ENCODE measurements around the gene SAMD4B. TPM values are rescaled to one million over a fixed set of nuclear protein-coding genes. Genes with fewer than 3 reads are reported as not detected.

Gene SAMD4B
- total and polyA plus RNA-seq, 9 of the 15 experiments (the other 6 are each of a cell fraction or from before 2014, with no cell fraction given): 3.4 to 90.5 (median 38.0) TPM

- TF ChIP-seq SREBF1 (IDR thresholded peaks at IDR 0.05; ENCODE audit: borderline replicate concordance, low read depth, low read length): no peak
- TF ChIP-seq PPARD (CRISPR knock-in tag; IDR thresholded peaks at IDR 0.05): no peak
- TF ChIP-seq KAT7 (CRISPR knock-in tag; IDR thresholded peaks at IDR 0.05; ENCODE audit: borderline replicate concordance): no peak
- TF ChIP-seq ZNF436 (CRISPR knock-in tag; IDR thresholded peaks at IDR 0.05): no peak
- no peak for TF ChIP-seq CGGBP1 (CRISPR knock-in tag; IDR thresholded peaks at IDR 0.05)
- TF ChIP-seq L3MBTL2 (IDR thresholded peaks at IDR 0.05): 0 out of 2 replicates have a peak, but pooled peaks have one; percentile 7
- TF ChIP-seq HMGXB4 (CRISPR knock-in tag; IDR thresholded peaks at IDR 0.05): no peak
- TF ChIP-seq RNF219 (CRISPR knock-in tag; IDR thresholded peaks at IDR 0.05): no peak
- TF ChIP-seq PML (IDR thresholded peaks at IDR 0.05; ENCODE audit: low read length): peak; percentile 80
- TF ChIP-seq XRCC4 (IDR thresholded peaks at IDR 0.05; ENCODE audit: extremely low read depth, insufficient read depth, insufficient read length): no peak
- TF ChIP-seq, protein P1, sequence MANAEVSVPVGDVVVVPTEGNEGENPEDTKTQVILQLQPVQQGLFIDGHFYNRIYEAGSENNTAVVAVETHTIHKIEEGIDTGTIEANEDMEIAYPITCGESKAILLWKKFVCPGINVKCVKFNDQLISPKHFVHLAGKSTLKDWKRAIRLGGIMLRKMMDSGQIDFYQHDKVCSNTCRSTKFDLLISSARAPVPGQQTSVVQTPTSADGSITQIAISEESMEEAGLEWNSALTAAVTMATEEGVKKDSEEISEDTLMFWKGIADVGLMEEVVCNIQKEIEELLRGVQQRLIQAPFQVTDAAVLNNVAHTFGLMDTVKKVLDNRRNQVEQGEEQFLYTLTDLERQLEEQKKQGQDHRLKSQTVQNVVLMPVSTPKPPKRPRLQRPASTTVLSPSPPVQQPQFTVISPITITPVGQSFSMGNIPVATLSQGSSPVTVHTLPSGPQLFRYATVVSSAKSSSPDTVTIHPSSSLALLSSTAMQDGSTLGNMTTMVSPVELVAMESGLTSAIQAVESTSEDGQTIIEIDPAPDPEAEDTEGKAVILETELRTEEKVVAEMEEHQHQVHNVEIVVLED (CRISPR knock-in tag; IDR thresholded peaks at IDR 0.05): no peak
- no peak for TF ChIP-seq TAF9B (IDR thresholded peaks at IDR 0.05; ENCODE audit: partially characterized antibody)
- no peak for TF ChIP-seq SIN3B (IDR thresholded peaks at IDR 0.05; ENCODE audit: low read depth)
- TF ChIP-seq DNMT1 (IDR thresholded peaks at IDR 0.05): no peak
- no peak for TF ChIP-seq POLR3A (IDR thresholded peaks at IDR 0.05; ENCODE audit: borderline replicate concordance, extremely low read depth, insufficient read depth, insufficient read length)
- TF ChIP-seq FOSL1 (tag; conservative IDR thresholded peaks at IDR 0.05): peak; percentile 65
- no peak for TF ChIP-seq RAD21 (CRISPR knock-in tag; conservative IDR thresholded peaks at IDR 0.05 in 1 of 2, IDR thresholded peaks at IDR 0.05 in 1 of 2)
- TF ChIP-seq TEAD1 (CRISPR knock-in tag; IDR thresholded peaks at IDR 0.05): peak; percentile 83 to 85; a peak in 3 of 4 replicates
- TF ChIP-seq, protein P2, sequence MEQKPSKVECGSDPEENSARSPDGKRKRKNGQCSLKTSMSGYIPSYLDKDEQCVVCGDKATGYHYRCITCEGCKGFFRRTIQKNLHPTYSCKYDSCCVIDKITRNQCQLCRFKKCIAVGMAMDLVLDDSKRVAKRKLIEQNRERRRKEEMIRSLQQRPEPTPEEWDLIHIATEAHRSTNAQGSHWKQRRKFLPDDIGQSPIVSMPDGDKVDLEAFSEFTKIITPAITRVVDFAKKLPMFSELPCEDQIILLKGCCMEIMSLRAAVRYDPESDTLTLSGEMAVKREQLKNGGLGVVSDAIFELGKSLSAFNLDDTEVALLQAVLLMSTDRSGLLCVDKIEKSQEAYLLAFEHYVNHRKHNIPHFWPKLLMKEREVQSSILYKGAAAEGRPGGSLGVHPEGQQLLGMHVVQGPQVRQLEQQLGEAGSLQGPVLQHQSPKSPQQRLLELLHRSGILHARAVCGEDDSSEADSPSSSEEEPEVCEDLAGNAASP (IDR thresholded peaks at IDR 0.05): no peak
- no peak for TF ChIP-seq RBM17 (IDR thresholded peaks at IDR 0.05; ENCODE audit: borderline replicate concordance, low read depth, low read length)
- TF ChIP-seq NCOA2 (IDR thresholded peaks at IDR 0.05; ENCODE audit: partially characterized antibody in 2 of 2): no peak
Observed at GRCh38 chr19:39381910-39382611, 39.8 kb downstream of the SAMD4B start (continued).

All from K562 (cell line).